Epithelial cell of esophagus (primary cell): Measurements from ENCODE around the gene AKT3.

Experiments used
- DNase-seq: peaks from one replicate; pipeline ENCODE4 v3.0.0; 2010; ENCODE audit warnings: low read depth
- H3K4me3 ChIP-seq: 2 replicates; pipeline ENCODE4 v1.5.1; 2011; ENCODE audit warnings: mild to moderate bottlenecking, low read length, control low read depth
- TF ChIP-seq, protein P1 (sequence below): IDR thresholded peaks from 2 replicates; pipeline ENCODE4 v1.5.1; 2011; ENCODE audit warnings: low read depth, mild to moderate bottlenecking, low read length, control low read depth, inconsistent platforms; ENCODE audit not compliant: insufficient read depth; ENCODE audit errors: missing control alignments

Gene AKT3

DNA sequence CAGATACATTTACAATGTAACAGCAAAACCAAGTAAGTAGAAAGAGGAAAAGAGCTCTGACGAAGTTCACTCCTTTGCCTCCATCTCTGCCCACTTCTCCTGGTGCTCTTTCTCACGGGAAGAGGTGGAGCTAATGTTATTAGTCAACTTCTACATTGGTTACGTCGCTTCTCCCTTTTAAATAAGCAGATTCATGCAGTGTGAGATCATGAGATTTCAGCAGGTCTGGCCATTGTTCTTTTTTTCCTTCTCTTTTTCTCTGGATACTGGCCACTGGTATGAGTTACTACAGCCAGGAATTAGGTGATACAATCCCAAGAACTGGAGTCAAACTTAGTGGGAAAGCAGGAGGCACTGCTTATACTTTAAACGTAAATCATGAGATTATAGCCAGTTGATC lies 207.1 kb downstream of the AKT3 start:
- H3K4me3 ChIP-seq: no peak overlapping the region
- DNase-seq: peak; percentile 62
- TF ChIP-seq, protein P1, sequence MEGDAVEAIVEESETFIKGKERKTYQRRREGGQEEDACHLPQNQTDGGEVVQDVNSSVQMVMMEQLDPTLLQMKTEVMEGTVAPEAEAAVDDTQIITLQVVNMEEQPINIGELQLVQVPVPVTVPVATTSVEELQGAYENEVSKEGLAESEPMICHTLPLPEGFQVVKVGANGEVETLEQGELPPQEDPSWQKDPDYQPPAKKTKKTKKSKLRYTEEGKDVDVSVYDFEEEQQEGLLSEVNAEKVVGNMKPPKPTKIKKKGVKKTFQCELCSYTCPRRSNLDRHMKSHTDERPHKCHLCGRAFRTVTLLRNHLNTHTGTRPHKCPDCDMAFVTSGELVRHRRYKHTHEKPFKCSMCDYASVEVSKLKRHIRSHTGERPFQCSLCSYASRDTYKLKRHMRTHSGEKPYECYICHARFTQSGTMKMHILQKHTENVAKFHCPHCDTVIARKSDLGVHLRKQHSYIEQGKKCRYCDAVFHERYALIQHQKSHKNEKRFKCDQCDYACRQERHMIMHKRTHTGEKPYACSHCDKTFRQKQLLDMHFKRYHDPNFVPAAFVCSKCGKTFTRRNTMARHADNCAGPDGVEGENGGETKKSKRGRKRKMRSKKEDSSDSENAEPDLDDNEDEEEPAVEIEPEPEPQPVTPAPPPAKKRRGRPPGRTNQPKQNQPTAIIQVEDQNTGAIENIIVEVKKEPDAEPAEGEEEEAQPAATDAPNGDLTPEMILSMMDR: no peak

DNA sequence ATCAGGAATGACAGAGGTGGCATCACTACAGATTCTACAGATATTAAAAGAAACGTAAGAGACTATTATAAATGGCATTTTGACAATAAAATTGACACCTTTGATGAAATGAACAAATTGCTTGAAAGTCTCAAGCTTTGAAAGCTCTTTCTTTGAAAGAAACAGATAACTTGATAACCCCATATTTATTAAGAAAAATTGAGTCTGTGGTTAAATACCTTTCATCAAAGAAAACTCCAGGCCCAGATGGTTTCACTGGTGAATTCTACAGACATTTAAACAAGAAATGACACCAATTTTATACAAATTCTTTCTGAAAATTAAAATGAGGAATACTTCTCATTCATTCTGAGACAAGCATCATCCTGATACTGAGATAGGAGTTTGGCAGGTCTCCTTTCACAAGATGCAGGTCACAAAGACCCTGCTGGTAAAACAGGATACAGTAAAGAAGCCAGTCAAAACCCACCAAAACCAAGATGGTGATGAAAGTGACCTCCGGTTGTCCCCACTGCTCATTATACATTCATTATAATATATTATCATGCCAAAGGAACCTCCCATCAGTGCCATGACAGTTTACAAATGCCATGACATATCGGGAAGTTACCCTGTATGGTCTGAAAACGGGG lies 210.9 kb downstream of the AKT3 start:
- H3K4me3 ChIP-seq: no peak overlapping the region
- DNase-seq: no peak
- TF ChIP-seq, protein P1: no peak

DNA sequence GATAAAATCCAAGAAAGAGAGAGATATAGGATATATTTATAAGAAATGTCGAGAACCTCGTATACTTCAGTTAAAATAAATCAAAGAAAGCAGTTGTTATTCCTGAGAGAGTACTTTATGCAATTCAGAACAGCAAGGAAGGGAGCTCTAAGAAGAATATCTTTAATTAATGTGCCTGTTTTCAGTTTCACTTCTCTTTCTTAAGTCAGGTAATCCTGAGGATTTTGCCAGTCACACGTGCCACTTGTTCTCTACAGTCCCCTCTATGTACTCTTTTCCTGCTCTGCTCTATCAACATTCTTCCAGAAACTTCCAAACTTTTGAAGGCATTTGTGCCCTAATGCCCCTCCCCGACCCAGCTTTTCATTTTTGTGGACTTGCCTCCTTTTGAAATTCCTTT lies 211.9 kb downstream of the AKT3 start:
- TF ChIP-seq, protein P1: no peak
- H3K4me3 ChIP-seq: no peak overlapping the region
- no peak for DNase-seq

DNA sequence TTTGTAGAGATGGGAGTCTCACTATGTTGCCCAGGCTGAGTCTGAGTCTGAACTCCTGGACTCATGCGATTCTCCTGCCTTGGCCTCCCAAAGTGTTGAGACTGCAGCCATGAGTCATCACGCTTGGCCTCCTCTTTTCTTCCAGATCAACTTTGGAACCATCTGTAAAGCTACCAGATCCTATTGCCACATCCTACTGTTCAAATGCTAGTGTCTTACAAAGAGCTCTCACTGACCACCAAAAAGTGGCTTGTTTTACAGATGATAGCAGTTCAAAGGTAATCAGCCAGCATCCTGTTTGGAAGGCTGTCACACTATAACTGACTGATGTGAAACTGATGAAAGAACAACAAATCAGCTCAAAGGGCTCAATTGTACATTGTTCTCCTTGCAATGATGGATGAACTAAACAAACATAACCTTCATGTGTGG lies 221.6 kb downstream of the AKT3 start:
- no peak overlapping the region for H3K4me3 ChIP-seq
- TF ChIP-seq, protein P1: no peak
- no peak for DNase-seq

DNA sequence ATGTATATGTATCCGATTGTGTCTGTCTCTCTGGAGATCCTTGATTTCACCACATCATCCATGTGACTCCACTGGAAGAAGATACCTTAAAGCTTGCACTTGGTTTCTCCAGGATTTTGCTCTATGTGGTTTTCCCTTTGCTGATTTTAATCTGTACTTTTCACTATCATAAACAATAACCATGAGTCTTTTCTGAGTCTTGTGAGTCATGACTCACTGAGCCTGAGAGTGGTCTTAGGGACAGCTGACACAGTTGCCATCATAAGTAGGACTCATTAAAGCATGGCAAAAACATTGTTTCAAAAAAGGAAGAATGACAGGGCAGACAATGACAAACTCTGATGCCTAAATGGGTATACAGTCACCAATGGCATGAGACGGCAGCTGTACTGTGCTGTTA lies 226.2 kb downstream of the AKT3 start:
- no peak for DNase-seq
- TF ChIP-seq, protein P1: no peak
- H3K4me3 ChIP-seq: no peak overlapping the region

DNA sequence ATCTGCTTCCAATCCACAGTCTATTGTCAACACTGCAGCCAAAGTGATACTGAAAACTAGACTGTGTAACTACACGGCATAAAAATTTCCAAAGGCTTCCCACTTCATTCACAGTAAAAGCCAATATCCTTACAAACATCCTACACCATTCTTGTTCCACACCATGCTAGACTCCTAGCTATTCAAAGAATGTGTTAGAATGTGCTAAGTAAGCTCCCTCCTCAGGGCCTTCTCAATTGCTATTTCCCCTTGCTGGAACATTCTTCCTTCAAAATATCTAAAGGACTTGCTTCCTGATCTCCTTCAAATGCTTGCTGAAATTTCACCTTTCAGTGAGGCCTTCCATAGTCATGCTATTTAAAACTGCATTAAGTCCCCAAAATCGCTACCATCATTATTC lies 228.1 kb downstream of the AKT3 start:
- no peak for DNase-seq
- TF ChIP-seq, protein P1: no peak
- no peak overlapping the region for H3K4me3 ChIP-seq

DNA sequence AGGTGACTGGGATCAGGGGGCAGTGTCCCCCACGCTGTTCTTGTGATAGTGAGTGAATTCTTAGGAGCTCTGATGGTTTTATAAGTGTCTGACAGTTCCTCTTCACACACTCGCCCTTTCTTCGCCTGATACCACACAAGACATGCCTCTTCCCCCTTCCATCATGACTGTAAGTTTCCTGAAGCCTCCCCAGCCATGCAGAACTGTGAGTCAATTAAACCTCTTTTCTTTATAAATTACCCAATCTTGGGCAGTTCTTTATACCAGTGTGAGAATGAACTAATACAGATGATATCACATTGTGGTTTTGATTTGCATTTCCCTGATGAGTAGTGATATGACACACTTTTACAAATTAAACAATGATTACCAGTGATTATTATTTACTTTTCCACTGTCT lies 229.9 kb downstream of the AKT3 start:
- H3K4me3 ChIP-seq: no peak overlapping the region
- no peak for DNase-seq
- TF ChIP-seq, protein P1: no peak
